Transverse colon (tissue), 4 donors: ENCODE measurements around the gene RMDN2.

ENCODE experiments used
- CTCF ChIP-seq, 5 experiments: fragments of 200-600 bp in 3 of 5; fragments of 450-650 bp in 2 of 5; sonication (generic) in 3 of 5; IDR thresholded peaks; 1 replicate in 2 of 5; 2 replicates in 3 of 5; pipeline ENCODE4 v1.5.1; 2016 to 2017; ENCODE audit warnings: antibody characterized with exemption in 5 of 5, inconsistent platforms in 3 of 5, mild to moderate bottlenecking in 2 of 5, moderate library complexity in 1 of 5
- POLR2A ChIP-seq: fragments of 450-650 bp; IDR thresholded peaks from one replicate; pipeline ENCODE4 v1.6.1; 2016; ENCODE audit warnings: antibody characterized with exemption, mild to moderate bottlenecking, moderate library complexity
- POLR2AphosphoS5 ChIP-seq, 3 donors: sonication (generic); formaldehyde crosslinking; IDR thresholded peaks; one replicate each; pipeline ENCODE4 v1.6.1; 2016; ENCODE audit warnings: antibody characterized with exemption in 3 of 3

GRCh38 chr2:37907501-37908225, 17.4 kb upstream of the RMDN2 start:
- TF ChIP-seq POLR2AphosphoS5 (IDR thresholded peaks at IDR 0.05) (no peak), CTCF (IDR thresholded peaks at IDR 0.05) (no peak), POLR2A (no peak)
